A549 (cell line): ENCODE measurements around the gene RASA3.

ENCODE experiments used
- CBX8 ChIP-seq: fragments of 200-600 bp; sonication (generic); IDR thresholded peaks from 2 replicates; pipeline ENCODE4 v1.6.1; 2016
- CEBPB ChIP-seq, 2 experiments: fragments of >200 bp in 1 of 2; sonication (Bioruptor Twin) in 1 of 2; formaldehyde crosslinking in 1 of 2; IDR thresholded peaks; 2 replicates each; pipeline ENCODE4 v1.6.1; 2012 to 2016
- CHD2 ChIP-seq: fragments of 150-350 bp; IDR thresholded peaks from 2 replicates; pipeline ENCODE4 v1.6.1; 2014; ENCODE audit warnings: low read length; ENCODE audit not compliant: partially characterized antibody
- CTCF ChIP-seq: fragments of >200 bp; sonication (Bioruptor Twin); formaldehyde crosslinking; IDR thresholded peaks from 3 replicates; pipeline ENCODE4 v1.5.1; 2016
- ELK1 ChIP-seq: fragments of 150-350 bp; IDR thresholded peaks from 2 replicates; pipeline ENCODE4 v1.6.1; 2014; ENCODE audit warnings: low read depth, mild to moderate bottlenecking, low read length
- HOXA7 ChIP-seq: fragments of 250-450 bp; sonication (Bioruptor Pico); IDR thresholded peaks from 2 replicates; pipeline ENCODE4 v1.5.0; 2020; ENCODE audit warnings: mild to moderate bottlenecking, moderate library complexity
- HOXB13 ChIP-seq: fragments of 250-450 bp; sonication (Bioruptor Pico); IDR thresholded peaks from 2 replicates; pipeline ENCODE4 v1.5.0; 2020; ENCODE audit warnings: low read depth, mild to moderate bottlenecking, moderate library complexity
- JUNB ChIP-seq: fragments of >200 bp; sonication (Bioruptor Twin); formaldehyde crosslinking; IDR thresholded peaks from 2 replicates; pipeline ENCODE4 v1.6.1; 2016
- NR3C1 ChIP-seq: fragments of >200 bp; sonication (Bioruptor Twin); formaldehyde crosslinking; IDR thresholded peaks from 3 replicates; pipeline ENCODE4 v1.6.1; 2017
- POLR2AphosphoS2 ChIP-seq: conservative IDR thresholded peaks from 2 replicates; pipeline ENCODE4 v1.6.1; 2012; ENCODE audit warnings: low read length, improper control_type of control experiment, inconsistent platforms
- RCOR1 ChIP-seq: fragments of 150-350 bp; IDR thresholded peaks from 2 replicates; pipeline ENCODE4 v1.6.1; 2014; ENCODE audit warnings: antibody characterized with exemption, low read length, low read depth
- TP53 ChIP-seq: fragments of 250-450 bp; sonication (Bioruptor Pico); IDR thresholded peaks from 2 replicates; pipeline ENCODE4 v1.5.0; 2021; ENCODE audit warnings: mild to moderate bottlenecking, moderate library complexity

GRCh38 chr13:114013336-114013735, 119.1 kb downstream of the RASA3 start:
- no peak for TF ChIP-seq NR3C1
- no peak for TF ChIP-seq HOXA7 (CRISPR knock-in tag)
- no peak for TF ChIP-seq CHD2
- TF ChIP-seq CTCF, result no peak
- TF ChIP-seq POLR2AphosphoS2, result no peak
- TF ChIP-seq CBX8, result no peak
- no peak for TF ChIP-seq CEBPB (IDR thresholded peaks at IDR 0.05)
- no peak for TF ChIP-seq HOXB13 (CRISPR knock-in tag)
- TF ChIP-seq JUNB, result no peak
- no peak for TF ChIP-seq TP53 (CRISPR knock-in tag)
- TF ChIP-seq ELK1, result no peak
- no peak for TF ChIP-seq RCOR1
